Gastroesophageal sphincter (tissue), 4 donors: ENCODE data around the gene VCY1B. TPM values are rescaled to one million over a fixed set of nuclear protein-coding genes. Genes with fewer than 3 reads are reported as not detected.
"Not testable (repeated sequence)": the region's sequence is repeated elsewhere in the genome, so short reads cannot be mapped to it uniquely, and the experiment has no call there.

ENCODE experiments used
- ATAC-seq: fragments of 150-250 bp; one replicate; pipeline ENCODE4 v1.9.1; 2016; ENCODE audit warnings: mild to moderate bottlenecking, moderate library complexity
- H3K27ac ChIP-seq, 4 donors: fragments of 200-600 bp; sonication (generic) in 3 of 4; 1 replicate in 3 of 4; 2 replicates in 1 of 4; pipeline ENCODE4 v1.5.1; 2016 to 2019
- H3K27me3 ChIP-seq: fragments of 200-600 bp; sonication (generic); one replicate; pipeline ENCODE4 v1.5.1; 2019
- H3K36me3 ChIP-seq, 2 donors: fragments of 200-600 bp; sonication (generic); one replicate each; pipeline ENCODE4 v1.5.1; 2019; ENCODE audit warnings: control low read depth in 1 of 2
- H3K4me1 ChIP-seq, 3 donors: fragments of 200-600 bp; sonication (generic); 1 replicate in 2 of 3; 2 replicates in 1 of 3; pipeline ENCODE4 v1.5.1; 2016 to 2019; ENCODE audit warnings: control low read depth in 2 of 3
- H3K4me3 ChIP-seq, 2 donors: fragments of 200-600 bp; sonication (generic); one replicate each; pipeline ENCODE4 v1.5.1; 2019; ENCODE audit warnings: mild to moderate bottlenecking in 1 of 2, moderate library complexity in 1 of 2
- H3K9me3 ChIP-seq, 3 donors: fragments of 200-600 bp; sonication (generic); one replicate each; pipeline ENCODE4 v1.5.1; 2017 to 2019; ENCODE audit warnings: control low read depth in 2 of 3
- POLR2AphosphoS5 ChIP-seq: sonication (generic); formaldehyde crosslinking; IDR thresholded peaks from one replicate; pipeline ENCODE4 v1.6.1; 2017; ENCODE audit warnings: antibody characterized with exemption
- WGBS, 2 donors: methylation state at CpG; one replicate each; pipeline ENCODE4 v1.1.5; 2018; ENCODE audit warnings: low coverage in 1 of 2; 5-methylcytosine and 5-hydroxymethylcytosine counted together
- total RNA-seq, 4 donors: library from RNA; depleted of rRNA; stranded (reverse); fragments of >200 nt; gene quantifications; one replicate each; pipeline ENCODE4 v1.1.0, GENCODE V29; 2016
- TF ChIP-seq, protein P1 (sequence below), 4 experiments: fragments of 200-600 bp in 2 of 4; fragments of 450-650 bp in 2 of 4; sonication (generic) in 1 of 4; IDR thresholded peaks; one replicate each; pipeline ENCODE4 v1.5.1; 2017 to 2019; ENCODE audit warnings: antibody characterized with exemption in 4 of 4, mild to moderate bottlenecking in 2 of 4, moderate library complexity in 2 of 4

VCY1B gene
- not detected for total RNA-seq

DNA sequence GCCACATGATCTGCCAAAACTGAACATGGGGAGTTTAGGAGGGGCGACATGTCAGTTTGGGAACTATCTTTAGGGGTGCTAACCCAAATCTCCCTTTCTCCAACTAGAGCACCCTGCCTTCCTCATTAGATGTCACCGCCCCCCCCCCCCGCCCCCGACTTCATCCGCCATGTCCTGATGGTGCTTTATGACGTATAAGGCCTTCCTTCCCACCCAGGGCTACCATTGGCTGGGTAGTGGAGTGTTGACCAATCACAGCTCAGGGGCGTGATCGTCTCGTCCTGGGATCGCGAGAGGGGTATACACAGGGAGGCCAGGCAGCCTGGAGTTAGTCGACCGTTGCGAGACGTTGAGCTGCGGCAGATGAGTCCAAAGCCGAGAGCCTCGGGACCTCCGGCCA is at the start of gene VCY1B:
VCY1B (plus strand) TSS at position 301 of the 400 bp plus-strand sequence; CDS start at position 364, 63 bp downstream.
- not testable (repeated sequence) for ATAC-seq, H3K27ac ChIP-seq, H3K9me3 ChIP-seq

DNA sequence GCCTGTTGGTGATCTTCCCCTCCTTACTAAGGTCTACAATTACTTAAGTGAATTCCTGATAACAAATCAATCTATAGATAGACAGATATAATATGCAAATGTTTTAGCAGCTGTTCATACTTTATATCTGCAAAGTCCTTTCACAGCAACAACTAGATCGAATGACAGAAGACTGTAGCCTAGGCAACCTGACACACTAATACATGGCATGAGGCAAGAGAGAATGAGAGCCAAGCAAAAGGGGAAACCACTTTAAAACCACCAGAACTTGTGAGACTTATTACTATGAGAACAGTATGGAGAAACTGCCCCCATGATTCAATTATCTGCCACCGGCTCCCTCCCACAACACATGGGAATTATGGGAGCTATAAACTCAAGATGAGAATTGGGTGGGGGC is 44.1 kb upstream of the VCY1B start:
- not testable (repeated sequence) for H3K9me3 ChIP-seq, H3K27me3 ChIP-seq, H3K27ac ChIP-seq, ATAC-seq, H3K4me1 ChIP-seq, H3K4me3 ChIP-seq, H3K36me3 ChIP-seq
- no CpG with 5 or more reads among the region's 2 CpGs for WGBS, 2 donors

More for the DNA sequence above, at the start of gene VCY1B:
- H3K4me1 ChIP-seq, H3K4me3 ChIP-seq, H3K36me3 ChIP-seq, H3K27me3 ChIP-seq: not testable (repeated sequence)
- no CpG with 5 or more reads among the region's 19 CpGs for WGBS, 2 donors

- H3K4me3 ChIP-seq, H3K27ac ChIP-seq, H3K9me3 ChIP-seq, H3K27me3 ChIP-seq, ATAC-seq, H3K36me3 ChIP-seq, H3K4me1 ChIP-seq: not testable (repeated sequence)
- WGBS, 2 donors: no CpG with 5 or more reads among the region's 2 CpGs
These were observed 25.6 kb upstream of the VCY1B start for GRCh38 chrY:14030395-14030794.

DNA sequence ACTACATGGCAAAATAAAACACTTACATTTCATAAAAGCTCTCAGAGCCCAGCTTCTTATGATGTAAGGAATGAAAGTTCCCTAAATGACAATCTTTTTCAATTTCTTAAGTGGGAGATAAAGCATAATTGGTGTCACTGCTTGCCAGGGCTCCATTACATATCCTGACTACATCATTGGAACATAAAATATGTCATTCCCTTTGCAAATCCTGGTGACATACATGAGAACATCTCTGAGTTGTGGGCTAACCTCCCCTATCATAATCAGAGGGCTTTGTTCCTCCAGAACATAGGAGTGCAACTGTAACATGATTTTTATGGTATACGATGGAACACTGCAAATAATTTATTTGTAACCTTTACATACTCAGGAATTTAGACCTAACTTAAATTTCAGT is 29.9 kb downstream of the VCY1B start:
- TF ChIP-seq, protein P1, sequence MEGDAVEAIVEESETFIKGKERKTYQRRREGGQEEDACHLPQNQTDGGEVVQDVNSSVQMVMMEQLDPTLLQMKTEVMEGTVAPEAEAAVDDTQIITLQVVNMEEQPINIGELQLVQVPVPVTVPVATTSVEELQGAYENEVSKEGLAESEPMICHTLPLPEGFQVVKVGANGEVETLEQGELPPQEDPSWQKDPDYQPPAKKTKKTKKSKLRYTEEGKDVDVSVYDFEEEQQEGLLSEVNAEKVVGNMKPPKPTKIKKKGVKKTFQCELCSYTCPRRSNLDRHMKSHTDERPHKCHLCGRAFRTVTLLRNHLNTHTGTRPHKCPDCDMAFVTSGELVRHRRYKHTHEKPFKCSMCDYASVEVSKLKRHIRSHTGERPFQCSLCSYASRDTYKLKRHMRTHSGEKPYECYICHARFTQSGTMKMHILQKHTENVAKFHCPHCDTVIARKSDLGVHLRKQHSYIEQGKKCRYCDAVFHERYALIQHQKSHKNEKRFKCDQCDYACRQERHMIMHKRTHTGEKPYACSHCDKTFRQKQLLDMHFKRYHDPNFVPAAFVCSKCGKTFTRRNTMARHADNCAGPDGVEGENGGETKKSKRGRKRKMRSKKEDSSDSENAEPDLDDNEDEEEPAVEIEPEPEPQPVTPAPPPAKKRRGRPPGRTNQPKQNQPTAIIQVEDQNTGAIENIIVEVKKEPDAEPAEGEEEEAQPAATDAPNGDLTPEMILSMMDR (IDR thresholded peaks at IDR 0.05): no peak
- no peak for TF ChIP-seq POLR2AphosphoS5
- Histone ChIP-seq H3K27me3 (no peaks in the 10 kb centered on the region), H3K4me3 (no peak overlapping the region), H3K4me1 (no peaks in the 10 kb centered on the region), H3K36me3 (no peaks in the 10 kb centered on the region), H3K9me3 (no peaks in the 10 kb centered on the region), H3K27ac (no peak overlapping the region)
- WGBS, 2 donors: 60% methylated on average over 1 of the region's 1 CpG; no CpG with 5 or more reads in 1 of the 2 donors
- no peak for ATAC-seq

Other genes starting within 250 kb of the VCY1B start
- gene VCY, start 69.8 kb upstream of the VCY1B start, total RNA-seq: not detected